Measurements from ENCODE around the gene ZNF324B.
A peak's percentile ranks its signal among the peaks of the same experiment; 100 is the strongest.
"Not testable (repeated sequence)": the region's sequence is repeated elsewhere in the genome, so short reads cannot be mapped to it uniquely, and the experiment has no call there.

ZNF324B gene

GRCh38 chr19:58480481-58480830 lies 29.0 kb downstream of the ZNF324B start:
- no peak for DNase-seq (ENCODE audit: low read depth)

- no peak for DNase-seq (ENCODE audit: low read depth)
Observed at GRCh38 chr19:58480831-58481230, 29.4 kb downstream of the ZNF324B start.

GRCh38 chr19:58482372-58482771 lies 30.9 kb downstream of the ZNF324B start:
- DNase-seq (ENCODE audit: low read depth) = no peak

GRCh38 chr19:58483776-58484175 lies 32.4 kb downstream of the ZNF324B start:
- no peak for DNase-seq (ENCODE audit: low read depth)

GRCh38 chr19:58484349-58484748 lies 32.9 kb downstream of the ZNF324B start:
- DNase-seq (ENCODE audit: low read depth) = not testable (repeated sequence)

- DNase-seq (ENCODE audit: low read depth) = no peak
Observed at GRCh38 chr19:58491393-58491792, 40.0 kb downstream of the ZNF324B start.

GRCh38 chr19:58492265-58492664 lies 40.8 kb downstream of the ZNF324B start:
- DNase-seq (ENCODE audit: low read depth) = no peak

GRCh38 chr19:58497634-58498170 lies 46.3 kb downstream of the ZNF324B start:
- no peak for DNase-seq (ENCODE audit: low read depth)

- no peak for DNase-seq (ENCODE audit: low read depth)
Observed at GRCh38 chr19:58498316-58499020, 47.0 kb downstream of the ZNF324B start.

- DNase-seq (ENCODE audit: low read depth) = peak; percentile 97
Observed at GRCh38 chr19:58499021-58499927, 47.9 kb downstream of the ZNF324B start.

GRCh38 chr19:58500242-58500641 lies 48.8 kb downstream of the ZNF324B start:
- DNase-seq (ENCODE audit: low read depth) = no peak

Data from amniotic epithelial cell (primary cell).